ENCODE results near the gene ARHGAP15.

DNA sequence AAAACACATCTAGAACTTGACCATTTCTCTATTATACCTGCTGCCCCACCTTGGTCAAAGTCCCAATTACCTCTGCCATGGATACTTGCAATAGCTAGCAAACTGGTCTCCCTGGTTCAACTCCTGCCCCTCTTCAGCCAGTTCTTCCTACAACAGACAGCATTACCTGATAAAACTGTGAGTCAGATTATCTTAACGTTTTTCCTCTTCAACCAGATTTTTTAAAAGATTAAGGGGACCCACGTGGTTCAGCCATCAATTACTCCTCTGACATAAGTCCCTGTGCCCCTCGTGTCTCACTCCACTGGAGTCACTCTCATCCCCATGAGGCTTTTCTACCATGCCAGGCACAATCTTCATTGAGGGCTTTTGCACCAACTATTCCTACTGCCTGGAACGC lies 5.3 kb upstream of the ARHGAP15 start:
- TF ChIP-seq GABPA (IDR thresholded peaks at IDR 0.05 in 1 of 2, conservative IDR thresholded peaks at IDR 0.05 in 1 of 2), result no peak
- TF ChIP-seq ATF3 (IDR thresholded peaks at IDR 0.05), result no peak
- TF ChIP-seq, protein P1, sequence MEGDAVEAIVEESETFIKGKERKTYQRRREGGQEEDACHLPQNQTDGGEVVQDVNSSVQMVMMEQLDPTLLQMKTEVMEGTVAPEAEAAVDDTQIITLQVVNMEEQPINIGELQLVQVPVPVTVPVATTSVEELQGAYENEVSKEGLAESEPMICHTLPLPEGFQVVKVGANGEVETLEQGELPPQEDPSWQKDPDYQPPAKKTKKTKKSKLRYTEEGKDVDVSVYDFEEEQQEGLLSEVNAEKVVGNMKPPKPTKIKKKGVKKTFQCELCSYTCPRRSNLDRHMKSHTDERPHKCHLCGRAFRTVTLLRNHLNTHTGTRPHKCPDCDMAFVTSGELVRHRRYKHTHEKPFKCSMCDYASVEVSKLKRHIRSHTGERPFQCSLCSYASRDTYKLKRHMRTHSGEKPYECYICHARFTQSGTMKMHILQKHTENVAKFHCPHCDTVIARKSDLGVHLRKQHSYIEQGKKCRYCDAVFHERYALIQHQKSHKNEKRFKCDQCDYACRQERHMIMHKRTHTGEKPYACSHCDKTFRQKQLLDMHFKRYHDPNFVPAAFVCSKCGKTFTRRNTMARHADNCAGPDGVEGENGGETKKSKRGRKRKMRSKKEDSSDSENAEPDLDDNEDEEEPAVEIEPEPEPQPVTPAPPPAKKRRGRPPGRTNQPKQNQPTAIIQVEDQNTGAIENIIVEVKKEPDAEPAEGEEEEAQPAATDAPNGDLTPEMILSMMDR (IDR thresholded peaks at IDR 0.05; ENCODE audit: low read depth, low read length, missing input control), result no peak
- no peak for TF ChIP-seq REST (IDR thresholded peaks at IDR 0.05)
- TF ChIP-seq JUND (IDR thresholded peaks at IDR 0.05), result no peak
- no peak for TF ChIP-seq YY1 (IDR thresholded peaks at IDR 0.05)
- TF ChIP-seq TAF1 (conservative IDR thresholded peaks at IDR 0.05), result no peak
- TF ChIP-seq, protein P2, sequence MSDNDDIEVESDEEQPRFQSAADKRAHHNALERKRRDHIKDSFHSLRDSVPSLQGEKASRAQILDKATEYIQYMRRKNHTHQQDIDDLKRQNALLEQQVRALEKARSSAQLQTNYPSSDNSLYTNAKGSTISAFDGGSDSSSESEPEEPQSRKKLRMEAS (IDR thresholded peaks at IDR 0.05), result no peak
- TF ChIP-seq SP1 (IDR thresholded peaks at IDR 0.05), result no peak
- TF ChIP-seq RXRA (IDR thresholded peaks at IDR 0.05), result no peak
- no peak for TF ChIP-seq RAD21 (IDR thresholded peaks at IDR 0.05)
- TF ChIP-seq, protein P3, sequence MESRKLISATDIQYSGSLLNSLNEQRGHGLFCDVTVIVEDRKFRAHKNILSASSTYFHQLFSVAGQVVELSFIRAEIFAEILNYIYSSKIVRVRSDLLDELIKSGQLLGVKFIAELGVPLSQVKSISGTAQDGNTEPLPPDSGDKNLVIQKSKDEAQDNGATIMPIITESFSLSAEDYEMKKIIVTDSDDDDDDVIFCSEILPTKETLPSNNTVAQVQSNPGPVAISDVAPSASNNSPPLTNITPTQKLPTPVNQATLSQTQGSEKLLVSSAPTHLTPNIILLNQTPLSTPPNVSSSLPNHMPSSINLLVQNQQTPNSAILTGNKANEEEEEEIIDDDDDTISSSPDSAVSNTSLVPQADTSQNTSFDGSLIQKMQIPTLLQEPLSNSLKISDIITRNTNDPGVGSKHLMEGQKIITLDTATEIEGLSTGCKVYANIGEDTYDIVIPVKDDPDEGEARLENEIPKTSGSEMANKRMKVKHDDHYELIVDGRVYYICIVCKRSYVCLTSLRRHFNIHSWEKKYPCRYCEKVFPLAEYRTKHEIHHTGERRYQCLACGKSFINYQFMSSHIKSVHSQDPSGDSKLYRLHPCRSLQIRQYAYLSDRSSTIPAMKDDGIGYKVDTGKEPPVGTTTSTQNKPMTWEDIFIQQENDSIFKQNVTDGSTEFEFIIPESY (IDR thresholded peaks at IDR 0.05), result no peak

Measured in liver (tissue), 3 donors.